Measurements from ENCODE around the gene AMBRA1. TPM values are rescaled to one million over a fixed set of nuclear protein-coding genes. Genes with fewer than 3 reads are reported as not detected.

AMBRA1 gene
- total RNA-seq, 1 donor from 2014 or later, result 45.3 TPM

DNA sequence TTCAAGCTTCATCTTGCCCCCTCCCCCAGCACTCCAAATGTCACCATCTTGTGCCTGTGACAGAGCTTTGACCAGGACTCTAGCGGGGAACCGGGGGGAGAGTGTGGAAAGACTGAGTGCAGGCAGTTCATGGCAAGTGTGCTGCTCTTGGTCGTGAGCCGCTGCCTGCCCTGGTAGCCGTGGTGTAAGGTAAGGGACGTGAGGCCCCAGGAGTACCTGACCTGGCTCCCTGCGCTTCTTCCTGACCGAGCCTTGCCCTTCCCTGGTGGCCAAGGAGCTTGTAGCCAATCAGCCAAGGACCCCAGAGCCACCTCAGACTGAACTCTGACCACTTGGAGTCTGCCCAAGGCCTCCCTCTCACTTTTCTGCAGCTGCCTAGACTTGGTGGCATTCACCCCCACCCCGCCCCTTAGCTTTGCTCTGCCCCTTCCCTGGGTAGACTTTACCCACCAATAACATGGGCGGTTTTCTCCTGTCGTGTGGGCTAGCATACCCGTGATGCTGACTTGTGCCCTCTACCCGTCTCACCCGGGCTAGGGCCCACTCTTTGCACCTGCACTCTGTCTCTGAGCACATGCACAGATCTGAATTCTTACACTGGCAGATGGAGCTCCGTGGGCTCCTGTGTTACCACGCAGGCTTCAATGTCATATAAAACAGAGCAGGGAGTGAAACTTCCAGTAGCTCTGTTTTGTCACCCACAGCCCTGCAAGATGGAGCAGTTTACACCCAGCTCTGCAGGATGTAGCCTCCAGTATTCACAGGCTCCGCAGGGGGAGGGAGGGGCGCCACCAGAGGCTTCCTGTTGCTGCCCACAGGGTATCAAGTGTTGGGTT, 245.0 kb downstream of the AMBRA1 start:
- H3K4me3 Mint-ChIP-seq (ENCODE audit: low read depth), result peak overlapping the region; percentile 77
- TF ChIP-seq, protein P1, sequence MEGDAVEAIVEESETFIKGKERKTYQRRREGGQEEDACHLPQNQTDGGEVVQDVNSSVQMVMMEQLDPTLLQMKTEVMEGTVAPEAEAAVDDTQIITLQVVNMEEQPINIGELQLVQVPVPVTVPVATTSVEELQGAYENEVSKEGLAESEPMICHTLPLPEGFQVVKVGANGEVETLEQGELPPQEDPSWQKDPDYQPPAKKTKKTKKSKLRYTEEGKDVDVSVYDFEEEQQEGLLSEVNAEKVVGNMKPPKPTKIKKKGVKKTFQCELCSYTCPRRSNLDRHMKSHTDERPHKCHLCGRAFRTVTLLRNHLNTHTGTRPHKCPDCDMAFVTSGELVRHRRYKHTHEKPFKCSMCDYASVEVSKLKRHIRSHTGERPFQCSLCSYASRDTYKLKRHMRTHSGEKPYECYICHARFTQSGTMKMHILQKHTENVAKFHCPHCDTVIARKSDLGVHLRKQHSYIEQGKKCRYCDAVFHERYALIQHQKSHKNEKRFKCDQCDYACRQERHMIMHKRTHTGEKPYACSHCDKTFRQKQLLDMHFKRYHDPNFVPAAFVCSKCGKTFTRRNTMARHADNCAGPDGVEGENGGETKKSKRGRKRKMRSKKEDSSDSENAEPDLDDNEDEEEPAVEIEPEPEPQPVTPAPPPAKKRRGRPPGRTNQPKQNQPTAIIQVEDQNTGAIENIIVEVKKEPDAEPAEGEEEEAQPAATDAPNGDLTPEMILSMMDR (IDR thresholded peaks at IDR 0.05; ENCODE audit: unreplicated experiment), result no peak
- DNase-seq (ENCODE audit: low spot score, unreplicated experiment), result no peak
- peak overlapping the region; percentile 71 for H3K27ac Mint-ChIP-seq
- H3K36me3 Mint-ChIP-seq (ENCODE audit: insufficient read depth), result no peaks in the 10 kb centered on the region
- H3K27me3 Mint-ChIP-seq, result peaks cover 21% of the 10 kb centered on the region
- peaks cover 23% of the 10 kb centered on the region for H3K4me1 Mint-ChIP-seq (ENCODE audit: low read depth)
- H3K9me3 Mint-ChIP-seq (ENCODE audit: low read depth), result no peaks in the 10 kb centered on the region

GRCh38 chr11:46347637-46348311, 246.0 kb downstream of the AMBRA1 start:
- Mint-ChIP-seq H3K9me3 (ENCODE audit: low read depth) (no peaks in the 10 kb centered on the region), H3K4me3 (ENCODE audit: low read depth) (peak overlapping the region; percentile 77), H3K36me3 (ENCODE audit: insufficient read depth) (no peaks in the 10 kb centered on the region), H3K27me3 (peaks cover 24% of the 10 kb centered on the region), H3K27ac (no peak overlapping the region), H3K4me1 (ENCODE audit: low read depth) (peaks cover 27% of the 10 kb centered on the region)
- TF ChIP-seq, protein P1 (IDR thresholded peaks at IDR 0.05; ENCODE audit: unreplicated experiment), result no peak
- no peak for DNase-seq (ENCODE audit: low spot score, unreplicated experiment)

DNA sequence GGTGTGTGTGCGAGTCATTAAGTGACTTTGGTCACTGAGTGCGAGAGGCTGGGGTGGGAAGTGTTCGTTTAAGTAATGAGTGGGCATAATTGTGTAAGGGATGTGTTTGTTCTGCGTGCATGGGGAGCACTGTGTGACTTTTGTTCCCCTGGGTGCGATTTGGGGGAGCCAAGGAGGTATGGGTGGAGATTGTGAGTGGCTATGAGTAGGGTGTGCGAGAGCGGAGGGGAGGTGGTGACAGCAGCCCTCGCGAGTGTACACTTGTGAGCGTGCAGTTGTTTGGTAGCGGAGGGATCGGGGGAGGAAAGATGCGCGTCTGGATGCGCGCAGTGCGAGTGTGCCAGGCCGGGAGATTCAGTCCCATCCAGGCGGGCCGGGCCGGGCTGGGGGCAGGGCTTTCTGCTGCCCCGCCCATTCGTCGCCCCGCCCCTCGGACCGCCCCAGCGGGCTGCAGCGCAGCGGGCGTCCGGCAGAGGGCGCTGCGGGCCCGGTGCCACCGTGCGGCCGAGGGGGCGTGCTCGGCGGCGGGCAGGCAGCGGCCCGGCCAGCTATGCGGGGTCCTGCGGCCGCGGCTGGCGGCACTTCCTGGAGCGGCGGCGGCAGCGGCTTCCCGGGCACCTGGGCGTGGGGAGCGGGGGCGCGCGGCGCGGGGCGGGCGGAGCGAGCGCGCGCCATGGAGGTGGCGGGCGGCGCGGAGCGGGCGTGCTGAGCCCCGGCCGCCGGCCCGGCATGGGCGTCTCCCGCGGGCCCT, 246.8 kb downstream of the AMBRA1 start, which contains the start of gene DGKZ:
TSS of gene DGKZ (plus strand) at position 578 of the 751 bp plus-strand sequence. CDS start 197 bp downstream, outside the sequence.
- Mint-ChIP-seq H3K9me3 (ENCODE audit: low read depth) (no peaks in the 10 kb centered on the region), H3K27ac (peak within 1 kb of the TSS; percentile 2), H3K4me1 (ENCODE audit: low read depth) (peaks cover 26% of the 10 kb centered on the region)

More for the DNA sequence above, 246.8 kb downstream of the AMBRA1 start, which contains the start of gene DGKZ:
- H3K4me3 Mint-ChIP-seq (ENCODE audit: low read depth), result peak within 1 kb of the TSS; percentile 77
- H3K27me3 Mint-ChIP-seq, result peaks cover 24% of the 10 kb centered on the region
- peak; percentile 86 for DNase-seq (ENCODE audit: low spot score, unreplicated experiment)
- TF ChIP-seq, protein P1 (IDR thresholded peaks at IDR 0.05; ENCODE audit: unreplicated experiment), result peak; percentile 87
- H3K36me3 Mint-ChIP-seq (ENCODE audit: insufficient read depth), result no peaks in the 10 kb centered on the region

Small RNA genes lying within 50 kb of the gene (microRNA-seq; reads per million reads assigned to microRNA genes)
- gene MIR3160-1 (ENCODE audit: borderline number of aligned reads, unreplicated experiment) (not detected), gene MIR3160-2 (ENCODE audit: borderline number of aligned reads, unreplicated experiment) (not detected), gene MIR4688 (ENCODE audit: borderline number of aligned reads, unreplicated experiment) (not detected)

Other genes with a start within 250 kb of the AMBRA1 start
- 55.1 and 58.3 TPM in 2 replicates for gene DGKZ, start 246.6 kb downstream of the AMBRA1 start, total RNA-seq
- gene MDK, start 212.4 kb downstream of the AMBRA1 start, total RNA-seq, result 1,921 and 2,040 TPM in 2 replicates
- 0.51 and 0.81 TPM in 2 replicates for gene CHRM4, start 202.2 kb downstream of the AMBRA1 start, total RNA-seq
- 7.9 and 9.0 TPM in 2 replicates for gene HARBI1, start 23.2 kb upstream of the AMBRA1 start, total RNA-seq
- 65.6 and 69.8 TPM in 2 replicates for gene ATG13, start 23.5 kb upstream of the AMBRA1 start, total RNA-seq
- 39.0 and 39.8 TPM in 2 replicates for gene ARHGAP1, start 106.6 kb upstream of the AMBRA1 start, total RNA-seq
- 11.6 and 13.7 TPM in 2 replicates for gene ZNF408, start 107.0 kb upstream of the AMBRA1 start, total RNA-seq
- 21.8 and 22.8 TPM in 2 replicates for gene F2, start 125.2 kb upstream of the AMBRA1 start, total RNA-seq

Data from progenitor cell of endocrine pancreas (in vitro differentiated cells).